ENCODE measurements around the gene TTLL12.

Gene TTLL12

GRCh38 chr22:43168471-43169309 is 18.2 kb downstream of the TTLL12 start:
- TF ChIP-seq TCF4 (CRISPR knock-in tag; IDR thresholded peaks at IDR 0.05; ENCODE audit: borderline replicate concordance) (no peak), RARB (CRISPR knock-in tag; IDR thresholded peaks at IDR 0.05) (no peak), ISL1 (CRISPR knock-in tag; IDR thresholded peaks at IDR 0.05) (no peak), GLIS3 (CRISPR knock-in tag; IDR thresholded peaks at IDR 0.05) (no peak), ZFP30 (CRISPR knock-in tag; IDR thresholded peaks at IDR 0.05) (no peak), PPARA (CRISPR knock-in tag; IDR thresholded peaks at IDR 0.05; ENCODE audit: borderline replicate concordance) (no peak), CSRNP3 (CRISPR knock-in tag; IDR thresholded peaks at IDR 0.05) (no peak), ARNTL (CRISPR knock-in tag; IDR thresholded peaks at IDR 0.05; ENCODE audit: borderline replicate concordance, low read depth) (no peak), ZNF70 (CRISPR knock-in tag; IDR thresholded peaks at IDR 0.05) (no peak), BACH2 (CRISPR knock-in tag; IDR thresholded peaks at IDR 0.05; ENCODE audit: borderline replicate concordance) (no peak), ZFP3 (CRISPR knock-in tag; IDR thresholded peaks at IDR 0.05) (no peak)
- no peak for ATAC-seq

GRCh38 chr22:43167001-43167589 is 19.8 kb downstream of the TTLL12 start:
- no peak for ATAC-seq
- no peak for TF ChIP-seq CSDC2 (CRISPR knock-in tag; IDR thresholded peaks at IDR 0.05)
- TF ChIP-seq ZC3H10 (CRISPR knock-in tag; IDR thresholded peaks at IDR 0.05) = no peak
- TF ChIP-seq ARNTL (CRISPR knock-in tag; IDR thresholded peaks at IDR 0.05; ENCODE audit: borderline replicate concordance, low read depth) = no peak

- TF ChIP-seq RARB (CRISPR knock-in tag; IDR thresholded peaks at IDR 0.05) = no peak
- no peak for TF ChIP-seq SNAI2 (CRISPR knock-in tag; IDR thresholded peaks at IDR 0.05)
- no peak for ATAC-seq
Measured at GRCh38 chr22:43166132-43166930, 20.6 kb downstream of the TTLL12 start.

- no peak for TF ChIP-seq POU6F1 (CRISPR knock-in tag; IDR thresholded peaks at IDR 0.05; ENCODE audit: borderline replicate concordance, low read depth)
- no peak for TF ChIP-seq TOX (CRISPR knock-in tag; IDR thresholded peaks at IDR 0.05; ENCODE audit: borderline replicate concordance)
- no peak for TF ChIP-seq ZFP30 (CRISPR knock-in tag; IDR thresholded peaks at IDR 0.05)
- no peak for TF ChIP-seq ISL1 (CRISPR knock-in tag; IDR thresholded peaks at IDR 0.05)
- no peak for TF ChIP-seq ZNF8 (CRISPR knock-in tag; IDR thresholded peaks at IDR 0.05)
- no peak for TF ChIP-seq ESRRG (CRISPR knock-in tag; IDR thresholded peaks at IDR 0.05)
- no peak for TF ChIP-seq PPARA (CRISPR knock-in tag; IDR thresholded peaks at IDR 0.05; ENCODE audit: borderline replicate concordance)
- TF ChIP-seq CSDC2 (CRISPR knock-in tag; IDR thresholded peaks at IDR 0.05) = no peak
- no peak for TF ChIP-seq TSHZ2 (CRISPR knock-in tag; IDR thresholded peaks at IDR 0.05)
- no peak for TF ChIP-seq GLIS3 (CRISPR knock-in tag; IDR thresholded peaks at IDR 0.05)
- TF ChIP-seq TCF4 (CRISPR knock-in tag; IDR thresholded peaks at IDR 0.05; ENCODE audit: borderline replicate concordance) = no peak
- TF ChIP-seq ZNF565 (CRISPR knock-in tag; conservative IDR thresholded peaks at IDR 0.05; ENCODE audit: low read depth) = no peak
- TF ChIP-seq OSR1 (CRISPR knock-in tag; IDR thresholded peaks at IDR 0.05) = no peak
- TF ChIP-seq ZC3H10 (CRISPR knock-in tag; IDR thresholded peaks at IDR 0.05) = no peak
- no peak for TF ChIP-seq CREB5 (CRISPR knock-in tag; IDR thresholded peaks at IDR 0.05; ENCODE audit: low read depth)
- TF ChIP-seq BACH2 (CRISPR knock-in tag; IDR thresholded peaks at IDR 0.05; ENCODE audit: borderline replicate concordance) = no peak
- no peak; the same call in 1 of the 3 replicates for ATAC-seq
Measured at GRCh38 chr22:43164636-43165035, 22.3 kb downstream of the TTLL12 start.

Data from SK-N-SH treated with all-trans-retinoic acid at 6 μM for 48 hours (cell line).